ENCODE measurements around the gene SIX3.

DNA sequence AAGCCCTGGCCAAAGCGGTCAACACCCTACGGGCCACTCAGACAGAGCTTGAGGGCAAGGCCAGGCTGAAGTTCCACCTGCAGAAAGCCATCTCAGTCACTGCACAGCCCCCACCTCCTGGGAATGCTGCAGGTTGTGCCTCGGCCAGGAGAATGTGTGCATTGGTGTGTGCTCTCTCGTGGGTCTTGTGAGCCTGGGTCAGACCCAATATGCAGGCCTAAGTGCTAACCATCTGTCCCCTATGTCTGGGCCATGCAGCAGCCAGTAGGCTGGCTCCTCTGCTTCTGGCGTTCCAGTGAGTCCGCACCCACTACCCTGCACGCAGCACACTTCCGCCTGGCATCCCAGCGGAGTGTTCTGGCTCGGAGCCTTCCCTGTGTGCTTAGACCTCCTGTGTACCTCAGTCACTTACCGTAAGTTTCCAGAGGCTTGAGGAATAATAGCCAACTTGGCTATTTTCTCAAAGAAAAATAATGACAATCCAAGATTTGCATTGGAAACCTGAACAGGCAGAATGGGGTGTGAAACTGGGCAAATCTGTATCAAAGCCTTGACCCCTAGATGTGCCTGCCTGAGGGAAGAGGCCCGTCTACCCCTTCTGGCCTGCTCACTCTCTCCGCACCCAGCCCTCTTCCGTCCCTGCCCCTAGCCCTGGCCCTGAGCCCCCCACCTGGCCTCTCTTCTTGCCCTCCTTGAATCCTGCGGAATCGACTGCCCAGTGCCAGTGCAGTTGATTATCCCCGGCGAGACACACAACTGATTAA is 7.2 kb downstream of the SIX3 start:
- TF ChIP-seq TCF7 (CRISPR knock-in tag; IDR thresholded peaks at IDR 0.05; ENCODE audit: low read depth) (no peak), CTCF (IDR thresholded peaks at IDR 0.05) (no peak)
- TF ChIP-seq, protein P1, sequence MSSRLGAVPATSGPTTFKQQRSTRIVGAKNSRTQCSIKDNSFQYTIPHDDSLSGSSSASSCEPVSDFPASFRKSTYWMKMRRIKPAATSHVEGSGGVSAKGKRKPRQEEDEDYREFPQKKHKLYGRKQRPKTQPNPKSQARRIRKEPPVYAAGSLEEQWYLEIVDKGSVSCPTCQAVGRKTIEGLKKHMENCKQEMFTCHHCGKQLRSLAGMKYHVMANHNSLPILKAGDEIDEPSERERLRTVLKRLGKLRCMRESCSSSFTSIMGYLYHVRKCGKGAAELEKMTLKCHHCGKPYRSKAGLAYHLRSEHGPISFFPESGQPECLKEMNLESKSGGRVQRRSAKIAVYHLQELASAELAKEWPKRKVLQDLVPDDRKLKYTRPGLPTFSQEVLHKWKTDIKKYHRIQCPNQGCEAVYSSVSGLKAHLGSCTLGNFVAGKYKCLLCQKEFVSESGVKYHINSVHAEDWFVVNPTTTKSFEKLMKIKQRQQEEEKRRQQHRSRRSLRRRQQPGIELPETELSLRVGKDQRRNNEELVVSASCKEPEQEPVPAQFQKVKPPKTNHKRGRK (CRISPR knock-in tag; IDR thresholded peaks at IDR 0.05; ENCODE audit: borderline replicate concordance) = no peak
- TF ChIP-seq, protein P2, sequence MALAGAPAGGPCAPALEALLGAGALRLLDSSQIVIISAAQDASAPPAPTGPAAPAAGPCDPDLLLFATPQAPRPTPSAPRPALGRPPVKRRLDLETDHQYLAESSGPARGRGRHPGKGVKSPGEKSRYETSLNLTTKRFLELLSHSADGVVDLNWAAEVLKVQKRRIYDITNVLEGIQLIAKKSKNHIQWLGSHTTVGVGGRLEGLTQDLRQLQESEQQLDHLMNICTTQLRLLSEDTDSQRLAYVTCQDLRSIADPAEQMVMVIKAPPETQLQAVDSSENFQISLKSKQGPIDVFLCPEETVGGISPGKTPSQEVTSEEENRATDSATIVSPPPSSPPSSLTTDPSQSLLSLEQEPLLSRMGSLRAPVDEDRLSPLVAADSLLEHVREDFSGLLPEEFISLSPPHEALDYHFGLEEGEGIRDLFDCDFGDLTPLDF (CRISPR knock-in tag; IDR thresholded peaks at IDR 0.05) = no peak
